GM18526 (cell line): ENCODE measurements around the gene MTUS2.

Experiments used
- POLR2A ChIP-seq: IDR thresholded peaks from 3 replicates; pipeline ENCODE4 v1.6.1; 2011; ENCODE audit not compliant: insufficient read length; ENCODE audit errors: extremely low read depth

MTUS2 gene

DNA sequence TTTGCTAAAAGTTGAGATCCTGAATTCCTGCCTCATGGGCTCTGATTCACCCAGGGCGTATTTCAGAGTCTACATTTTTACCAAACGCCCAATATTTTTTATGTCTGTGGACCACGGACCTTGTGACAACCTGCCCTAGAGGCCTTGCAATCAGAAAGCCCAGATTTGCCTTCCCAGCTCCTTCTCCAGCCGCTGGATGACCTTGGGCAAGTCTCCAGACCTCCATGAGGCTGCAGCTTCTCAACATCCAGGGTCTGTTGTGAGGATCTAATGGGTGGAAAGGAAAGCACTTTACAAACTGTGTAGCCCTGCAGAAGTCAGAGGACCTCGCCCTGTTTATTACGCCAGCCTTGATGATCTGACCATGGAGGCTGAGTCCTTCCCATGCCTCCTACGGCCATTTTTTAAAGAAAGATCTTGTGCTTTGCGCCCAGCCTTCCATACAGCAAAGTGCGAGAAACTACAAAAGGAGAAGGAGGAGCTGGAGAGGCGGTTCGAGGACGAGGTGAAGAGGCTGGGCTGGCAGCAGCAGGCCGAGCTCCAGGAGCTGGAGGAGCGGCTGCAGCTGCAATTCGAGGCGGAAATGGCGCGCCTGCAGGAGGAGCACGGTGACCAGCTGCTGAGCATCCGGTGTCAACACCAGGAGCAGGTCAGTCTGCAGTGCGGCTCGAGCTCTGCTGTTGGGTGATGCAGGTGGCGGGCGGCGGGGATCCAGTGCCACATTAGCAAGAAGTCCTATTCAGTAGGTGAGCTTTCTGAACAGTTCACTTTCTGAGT lies 659.8 kb downstream of the MTUS2 start:
- no peak for TF ChIP-seq POLR2A

DNA sequence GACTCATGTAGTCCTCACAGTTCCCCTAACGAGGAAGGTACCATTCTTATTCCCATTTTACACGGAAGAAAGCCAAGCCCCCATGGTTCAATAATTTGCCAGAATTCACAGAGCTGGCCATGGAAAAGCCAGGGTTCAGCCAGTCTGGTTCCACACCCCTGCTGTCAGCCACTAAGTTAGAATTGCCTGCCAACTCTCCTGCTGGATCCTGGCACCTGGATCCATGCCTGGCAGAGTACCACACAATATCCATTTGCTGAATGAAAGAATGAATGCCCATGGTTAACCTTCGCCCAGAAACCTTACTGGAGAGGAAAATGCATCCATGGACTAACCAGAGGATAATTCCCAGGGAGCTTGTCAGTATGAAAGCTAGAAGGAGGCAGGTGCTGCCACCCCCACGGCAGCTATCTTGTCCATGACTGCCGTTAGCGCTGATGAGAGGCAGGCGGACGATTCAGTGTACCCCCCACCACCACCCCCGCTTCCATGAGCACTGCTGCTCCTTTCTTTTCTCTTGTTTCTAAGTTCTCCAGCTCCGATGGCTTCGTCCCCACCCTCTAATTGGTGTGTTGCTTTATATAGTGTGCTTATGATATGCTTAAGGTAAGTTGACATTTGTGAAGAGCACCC lies 660.9 kb downstream of the MTUS2 start:
- no peak for TF ChIP-seq POLR2A

- no peak for TF ChIP-seq POLR2A
Observed at GRCh38 chr13:29481603-29482002, 661.5 kb downstream of the MTUS2 start.

- no peak for TF ChIP-seq POLR2A
Observed at GRCh38 chr13:29482504-29482903, 662.4 kb downstream of the MTUS2 start.

DNA sequence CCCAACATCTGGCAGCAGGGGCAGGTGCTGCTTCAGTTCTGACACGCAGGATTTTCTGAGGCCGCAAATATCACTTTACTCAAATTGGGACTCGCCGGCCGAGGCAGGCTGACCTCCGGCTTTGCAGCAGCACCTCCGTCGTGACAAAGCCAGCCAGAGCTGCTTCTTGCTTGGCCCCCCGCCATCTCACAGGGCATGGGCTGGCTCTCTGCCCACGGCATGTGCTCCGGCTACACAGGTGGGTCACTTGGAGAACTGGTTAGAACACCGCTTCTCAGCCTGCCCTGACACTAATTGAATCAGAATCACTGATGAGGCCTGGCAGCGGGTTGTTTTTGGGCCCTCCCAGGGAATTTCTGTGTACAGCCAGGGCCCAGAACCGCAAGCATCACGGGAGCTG lies 663.1 kb downstream of the MTUS2 start:
- TF ChIP-seq POLR2A, result no peak

- no peak for TF ChIP-seq POLR2A
Observed at GRCh38 chr13:29483623-29484022, 663.5 kb downstream of the MTUS2 start.

- no peak for TF ChIP-seq POLR2A
Observed at GRCh38 chr13:29484236-29484635, 664.1 kb downstream of the MTUS2 start.

- TF ChIP-seq POLR2A, result no peak
Observed at GRCh38 chr13:29484796-29485195, 664.7 kb downstream of the MTUS2 start.

- no peak for TF ChIP-seq POLR2A
Observed at GRCh38 chr13:29486551-29486950, 666.4 kb downstream of the MTUS2 start.

GRCh38 chr13:29487466-29488454 lies 667.6 kb downstream of the MTUS2 start:
- no peak for TF ChIP-seq POLR2A

DNA sequence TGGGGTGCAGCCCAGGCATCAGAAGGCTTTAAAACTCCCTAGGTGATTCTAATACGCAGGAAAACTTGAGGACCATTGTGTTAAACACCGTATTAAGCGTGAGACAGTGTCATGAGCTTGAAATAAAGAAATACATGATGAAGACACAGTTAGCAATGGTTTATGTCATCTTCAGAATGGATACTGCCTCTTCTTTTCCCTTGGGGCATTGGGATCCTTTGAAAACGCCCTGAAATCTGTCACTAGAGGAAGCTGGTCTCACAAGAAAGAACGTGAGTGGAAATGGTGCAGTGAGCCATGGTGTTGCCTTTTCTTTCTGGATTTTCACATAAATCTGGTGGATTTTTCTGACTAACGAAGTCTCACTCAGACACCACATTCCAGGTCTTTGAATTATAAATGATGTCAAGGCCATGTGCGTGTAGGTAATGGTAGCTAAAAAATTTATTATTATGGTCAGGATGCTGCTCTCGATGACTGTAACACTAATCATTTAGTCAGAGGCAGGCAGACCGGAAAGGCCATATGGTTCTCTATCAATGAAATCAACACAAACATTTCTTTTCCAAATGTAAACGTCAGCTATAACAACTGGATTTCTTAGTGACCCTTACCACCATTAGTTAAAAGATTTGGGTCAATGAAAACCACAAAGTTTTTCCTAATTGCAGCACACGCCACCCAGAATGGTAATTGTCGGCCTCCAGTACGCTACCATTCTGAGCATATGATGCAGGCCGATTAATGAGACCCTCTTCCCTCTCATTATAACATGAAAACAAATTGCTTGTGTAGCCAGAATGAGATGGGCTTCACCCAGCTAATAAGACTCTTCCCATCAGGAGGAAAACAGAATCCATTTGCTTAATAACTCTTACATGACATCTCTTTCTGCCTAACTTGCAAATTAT lies 669.8 kb downstream of the MTUS2 start:
- TF ChIP-seq POLR2A, result no peak

- no peak for TF ChIP-seq POLR2A
Observed at GRCh38 chr13:29490561-29490885, 670.4 kb downstream of the MTUS2 start.

- TF ChIP-seq POLR2A, result no peak
Observed at GRCh38 chr13:29491248-29491647, 671.1 kb downstream of the MTUS2 start.

GRCh38 chr13:29493796-29494195 lies 673.7 kb downstream of the MTUS2 start:
- no peak for TF ChIP-seq POLR2A

GRCh38 chr13:29494520-29494919 lies 674.4 kb downstream of the MTUS2 start:
- no peak for TF ChIP-seq POLR2A

- no peak for TF ChIP-seq POLR2A
Observed at GRCh38 chr13:29496241-29496712, 676.1 kb downstream of the MTUS2 start.
